Spleen (tissue), 11 donors: ENCODE results near the gene TMEM164. TPM values are rescaled to one million over a fixed set of nuclear protein-coding genes. Genes with fewer than 3 reads are reported as not detected.

ENCODE experiments used
- DNase-seq: peaks from one replicate; pipeline ENCODE4 v3.0.0-alpha.2; 2020
- H3K27ac ChIP-seq, 8 donors: fragments of 200-600 bp; sonication (generic) in 7 of 8; 1 replicate in 4 of 8; 2 replicates in 4 of 8; pipeline versions ENCODE4 v1.5.0 to v1.8.0; 2016 to 2021; ENCODE audit warnings: inconsistent platforms in 4 of 8, mild to moderate bottlenecking in 4 of 8, moderate library complexity in 1 of 8
- H3K27me3 ChIP-seq, 7 donors: fragments of 200-600 bp; sonication (generic) in 6 of 7; replicated peaks in 1 of 7; 1 replicate in 4 of 7; 2 replicates in 3 of 7; pipeline versions ENCODE4 v1.5.0 to v1.8.0; 2016 to 2021; ENCODE audit warnings: inconsistent platforms in 3 of 7, mild to moderate bottlenecking in 1 of 7
- H3K36me3 ChIP-seq, 6 donors: fragments of 200-600 bp; sonication (generic) in 5 of 6; 1 replicate in 4 of 6; 2 replicates in 2 of 6; pipeline versions ENCODE4 v1.5.0 to v1.8.0; 2016 to 2021; ENCODE audit warnings: inconsistent platforms in 2 of 6
- H3K4me1 ChIP-seq, 6 donors: fragments of 200-600 bp; sonication (generic) in 5 of 6; 1 replicate in 3 of 6; 2 replicates in 3 of 6; pipeline versions ENCODE4 v1.5.0 to v1.8.0; 2016 to 2021; ENCODE audit warnings: inconsistent platforms in 3 of 6
- H3K4me3 ChIP-seq, 8 donors: fragments of 200-600 bp; sonication (generic) in 7 of 8; 1 replicate in 4 of 8; 2 replicates in 4 of 8; pipeline versions ENCODE4 v1.5.0 to v1.8.0; 2016 to 2021; ENCODE audit warnings: inconsistent platforms in 4 of 8, mild to moderate bottlenecking in 4 of 8, moderate library complexity in 2 of 8
- H3K9me3 ChIP-seq, 8 donors: fragments of 200-600 bp; sonication (generic) in 7 of 8; 1 replicate in 4 of 8; 2 replicates in 4 of 8; pipeline versions ENCODE4 v1.5.0 to v1.8.0; 2016 to 2021; ENCODE audit warnings: inconsistent platforms in 4 of 8
- POLR2A ChIP-seq, 3 donors: fragments of 450-650 bp; IDR thresholded peaks; one replicate each; pipeline ENCODE4 v1.5.1; 2017; ENCODE audit warnings: antibody characterized with exemption in 3 of 3, mild to moderate bottlenecking in 1 of 3
- POLR2AphosphoS5 ChIP-seq, 3 donors: sonication (generic); formaldehyde crosslinking; IDR thresholded peaks; one replicate each; pipeline ENCODE4 v1.5.1; 2017; ENCODE audit warnings: antibody characterized with exemption in 3 of 3
- WGBS, 5 donors: extraction: QIAGEN DNeasy Blood & Tissue Kit in 3 of 5; methylation state at CpG; one replicate each; pipeline versions ENCODE4 v1.1.5 to v1.1.7; 2013 to 2018; 5-methylcytosine and 5-hydroxymethylcytosine counted together
- intact Hi-C: fragments of 100-400 bp; cut with DNase I; formaldehyde crosslinking; loops from one replicate; pipeline ENCODE4 v1.15.0; 2023; ENCODE audit warnings: low total_unique reads
- polyA plus RNA-seq, 3 donors: library from polyadenylated mRNA; stranded (reverse); fragments of 200-250 nt; gene quantifications; one replicate each; pipeline ENCODE4 v1.2.1, GENCODE V29; 2013
- total RNA-seq, 7 donors: library from RNA; depleted of rRNA in 3 of 7; stranded (reverse); fragments of >200 nt in 3 of 7; fragmentation: NEBNext Ultra II Directional in 4 of 7; extraction: Animal tissue kit (Norgen Biotek cat#: 25700) in 4 of 7; gene quantifications; one replicate each; pipeline versions ENCODE4 v1.1.0 to v1.2.1, GENCODE V29; 2016 to 2021
- TF ChIP-seq, protein P1 (sequence below), 11 experiments: fragments of 200-600 bp in 7 of 11; fragments of 450-650 bp in 4 of 11; sonication (generic) in 4 of 11; IDR thresholded peaks in 8 of 11; conservative IDR thresholded peaks in 3 of 11; 1 replicate in 7 of 11; 2 replicates in 4 of 11; pipeline versions ENCODE4 v1.4.0 to v1.8.0; 2016 to 2021; ENCODE audit warnings: antibody characterized with exemption in 11 of 11, inconsistent platforms in 4 of 11, mild to moderate bottlenecking in 1 of 11
- donor health status: healthy with polysubstance abuse.
- donor health status: DM: no; HTN: no; CAD: no; lungs with moderate emphysema.
- donor health status: DM: no; HTN: no; CAD: no.
- donor health status: Bipolar disorder and iron deficiency.
- donor health status: healthy.
- donor health status: DM: no; HTN: no; CAD: no.
- donor health status: DM: yes; HTN: yes; CAD: no.

TMEM164 gene
- total and polyA plus RNA-seq, 10 donors = 3.9 to 29.7 (median 24.3) TPM

DNA sequence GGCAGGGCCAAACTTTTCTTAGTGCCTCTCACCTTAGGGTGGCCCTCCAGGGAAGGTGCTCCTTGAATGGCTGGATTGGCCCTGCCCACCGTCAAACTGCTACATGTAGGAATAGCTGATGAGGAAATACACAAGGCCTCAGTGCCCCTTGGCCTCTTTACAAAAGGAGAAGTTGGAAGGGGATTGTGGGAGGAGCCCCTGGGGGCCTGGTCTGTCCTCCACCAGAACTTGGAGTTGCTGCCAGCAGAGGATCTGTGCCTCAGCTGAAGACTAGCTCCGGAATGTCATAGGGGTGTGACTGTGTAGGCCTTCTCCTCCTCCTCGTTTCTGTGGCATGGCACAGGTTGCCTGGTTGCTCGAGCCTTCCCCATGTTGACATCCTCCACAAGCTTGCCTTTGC lies 172.2 kb downstream of the TMEM164 start:
- peak; percentile 45 for DNase-seq
- H3K27ac ChIP-seq = no peak overlapping the region

DNA sequence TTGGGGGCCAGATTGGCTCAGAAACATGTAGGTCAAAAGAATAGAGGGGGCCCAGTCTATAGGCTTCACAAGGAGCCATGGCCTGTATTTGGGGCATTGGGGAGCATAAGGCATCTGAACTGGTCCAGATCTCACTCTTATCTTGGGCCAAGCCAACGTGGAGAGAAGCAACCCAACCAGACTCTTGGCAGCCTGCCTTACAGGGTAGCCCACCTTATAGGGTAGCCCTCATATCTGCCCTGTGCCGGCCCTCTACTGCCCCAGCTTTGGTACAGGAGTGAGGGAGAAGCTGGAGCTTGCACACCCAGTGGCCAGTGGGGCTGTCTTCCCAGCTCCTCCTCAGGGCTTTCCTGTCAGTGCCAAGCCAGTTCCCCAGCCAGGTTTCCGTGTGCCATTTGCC lies 172.8 kb downstream of the TMEM164 start:
- intact Hi-C loops = no loop called here
- H3K4me1 ChIP-seq = peaks cover 0 to 4% (median 0%) of the 10 kb centered on the region in 6 donors
- WGBS, 5 donors = 50 to 94% (median 76%) methylated on average over 2 to 3 of the region's 3 CpGs
- peaks cover 0 to 5% (median 0%) of the 10 kb centered on the region in 7 donors for H3K27me3 ChIP-seq
- no peak overlapping the region for H3K4me3 ChIP-seq
- peak; percentile 64 for DNase-seq
- no peak overlapping the region for H3K27ac ChIP-seq
- TF ChIP-seq POLR2AphosphoS5 (IDR thresholded peaks at IDR 0.05) = no peak
- TF ChIP-seq, protein P1, sequence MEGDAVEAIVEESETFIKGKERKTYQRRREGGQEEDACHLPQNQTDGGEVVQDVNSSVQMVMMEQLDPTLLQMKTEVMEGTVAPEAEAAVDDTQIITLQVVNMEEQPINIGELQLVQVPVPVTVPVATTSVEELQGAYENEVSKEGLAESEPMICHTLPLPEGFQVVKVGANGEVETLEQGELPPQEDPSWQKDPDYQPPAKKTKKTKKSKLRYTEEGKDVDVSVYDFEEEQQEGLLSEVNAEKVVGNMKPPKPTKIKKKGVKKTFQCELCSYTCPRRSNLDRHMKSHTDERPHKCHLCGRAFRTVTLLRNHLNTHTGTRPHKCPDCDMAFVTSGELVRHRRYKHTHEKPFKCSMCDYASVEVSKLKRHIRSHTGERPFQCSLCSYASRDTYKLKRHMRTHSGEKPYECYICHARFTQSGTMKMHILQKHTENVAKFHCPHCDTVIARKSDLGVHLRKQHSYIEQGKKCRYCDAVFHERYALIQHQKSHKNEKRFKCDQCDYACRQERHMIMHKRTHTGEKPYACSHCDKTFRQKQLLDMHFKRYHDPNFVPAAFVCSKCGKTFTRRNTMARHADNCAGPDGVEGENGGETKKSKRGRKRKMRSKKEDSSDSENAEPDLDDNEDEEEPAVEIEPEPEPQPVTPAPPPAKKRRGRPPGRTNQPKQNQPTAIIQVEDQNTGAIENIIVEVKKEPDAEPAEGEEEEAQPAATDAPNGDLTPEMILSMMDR (IDR thresholded peaks at IDR 0.05 in 8 of 11, conservative IDR thresholded peaks at IDR 0.05 in 3 of 11) = no peak
- peaks cover 0 to 36% (median 0%) of the 10 kb centered on the region in 6 donors for H3K36me3 ChIP-seq
- no peaks in the 10 kb centered on the region for H3K9me3 ChIP-seq

More for the DNA sequence above, 172.2 kb downstream of the TMEM164 start:
- Histone ChIP-seq H3K27me3 (peaks cover 0 to 4% (median 0%) of the 10 kb centered on the region in 7 donors), H3K36me3 (peaks cover 0 to 36% (median 0%) of the 10 kb centered on the region in 6 donors), H3K4me3 (no peak overlapping the region), H3K9me3 (no peaks in the 10 kb centered on the region), H3K4me1 (peaks cover 0 to 4% (median 0%) of the 10 kb centered on the region in 6 donors)
- 56 to 78% (median 71%) methylated on average over 3 to 4 of the region's 4 CpGs for WGBS, 5 donors
- intact Hi-C loops = no loop called here
- TF ChIP-seq, protein P1 (IDR thresholded peaks at IDR 0.05 in 8 of 11, conservative IDR thresholded peaks at IDR 0.05 in 3 of 11) = no peak
- TF ChIP-seq POLR2A (IDR thresholded peaks at IDR 0.05) = no peak
- TF ChIP-seq POLR2AphosphoS5 (IDR thresholded peaks at IDR 0.05) = no peak

DNA sequence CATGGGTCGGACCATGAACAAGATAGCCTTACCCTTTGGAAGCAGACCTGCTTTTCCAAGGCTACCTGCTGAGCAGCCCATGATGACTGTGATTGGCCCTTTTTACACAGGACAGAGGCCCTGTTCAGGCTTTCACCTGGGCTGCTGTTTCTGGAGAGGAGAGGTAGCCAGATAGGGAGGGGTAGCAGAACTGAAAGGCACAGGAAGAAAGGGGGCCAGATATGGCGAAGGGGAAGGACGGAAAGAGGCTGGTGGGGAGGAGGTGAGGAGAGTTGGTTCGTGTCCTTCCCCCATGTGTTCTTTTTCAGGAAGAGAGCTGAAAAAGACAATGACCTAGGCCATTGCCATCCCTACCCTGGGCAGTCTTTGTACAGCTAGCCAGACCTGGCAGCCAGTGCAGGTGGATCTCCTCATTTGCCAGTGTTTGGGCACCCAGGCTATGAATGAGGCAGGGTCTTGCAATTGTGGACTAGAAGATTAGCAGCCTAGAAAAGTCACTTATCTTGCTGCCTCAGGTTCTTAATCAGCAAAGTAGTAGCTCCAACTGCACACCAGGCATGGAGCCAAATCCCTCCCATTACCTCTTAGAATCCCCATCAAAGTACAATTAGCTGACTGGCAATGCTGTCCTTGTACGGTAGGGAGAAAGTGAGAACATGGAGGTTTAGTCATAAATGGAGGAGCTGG lies 175.4 kb downstream of the TMEM164 start:
- H3K27ac ChIP-seq = no peak overlapping the region
- no peak for TF ChIP-seq POLR2AphosphoS5 (IDR thresholded peaks at IDR 0.05)
- TF ChIP-seq, protein P1 (IDR thresholded peaks at IDR 0.05 in 8 of 11, conservative IDR thresholded peaks at IDR 0.05 in 3 of 11) = no peak
- no peak for TF ChIP-seq POLR2A (IDR thresholded peaks at IDR 0.05)
- no peaks in the 10 kb centered on the region for H3K9me3 ChIP-seq
- H3K4me3 ChIP-seq = no peak overlapping the region
- 54 to 87% (median 68%) methylated on average over 5 of the region's 5 CpGs for WGBS, 5 donors
- peaks cover 0 to 16% (median 0%) of the 10 kb centered on the region in 6 donors for H3K36me3 ChIP-seq
- intact Hi-C loops = no loop called here
- peaks cover 0 to 5% (median 0%) of the 10 kb centered on the region in 7 donors for H3K27me3 ChIP-seq
- peak; percentile 51 for DNase-seq
- peaks cover 0 to 9% (median 0%) of the 10 kb centered on the region in 6 donors for H3K4me1 ChIP-seq

DNA sequence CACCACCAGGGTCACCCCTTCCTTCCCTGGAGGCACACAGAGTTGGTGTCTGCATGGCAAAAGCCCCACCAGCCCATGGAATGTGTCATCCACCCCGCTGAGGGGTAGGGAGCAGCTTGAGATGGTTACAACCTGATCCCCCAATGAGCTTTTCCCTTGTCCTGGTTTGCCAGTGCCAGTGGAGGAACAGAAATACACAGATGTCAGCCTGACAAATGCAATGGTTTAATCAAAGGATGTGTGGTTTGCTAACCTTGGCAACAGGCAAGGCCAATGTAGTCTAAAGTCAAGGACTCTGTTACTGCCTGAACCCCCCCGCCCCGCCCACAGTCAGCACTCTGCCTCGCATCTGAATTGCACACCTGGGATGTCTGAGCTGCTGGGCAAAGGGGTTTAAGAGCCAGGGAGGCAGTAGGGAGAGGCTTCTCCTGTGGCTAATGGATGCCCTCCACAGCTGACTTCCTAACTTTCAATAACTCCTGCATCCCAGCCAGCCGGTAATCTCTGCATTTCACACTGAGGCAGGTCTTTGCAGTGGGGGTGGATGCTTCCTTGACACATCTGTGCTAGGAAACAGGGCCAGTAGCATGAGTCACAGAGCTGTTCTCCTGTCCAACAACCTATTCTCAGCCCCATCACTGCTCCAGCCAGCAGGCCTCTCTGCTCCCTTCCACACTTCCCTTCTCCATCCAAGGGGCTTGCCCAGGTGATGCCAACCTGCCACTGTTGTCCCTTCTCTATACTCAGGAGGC lies 177.4 kb downstream of the TMEM164 start:
- Histone ChIP-seq H3K4me1 (peaks cover 0 to 9% (median 0%) of the 10 kb centered on the region in 6 donors), H3K27ac (peak overlapping the region in 3 of 8 donors; percentile 11 to 31 (median 28)), H3K9me3 (no peaks in the 10 kb centered on the region), H3K4me3 (no peak overlapping the region), H3K27me3 (peaks cover 0 to 5% (median 0%) of the 10 kb centered on the region in 7 donors), H3K36me3 (peaks cover 0 to 10% (median 0%) of the 10 kb centered on the region in 6 donors)
- no peak for TF ChIP-seq POLR2A (IDR thresholded peaks at IDR 0.05)
- TF ChIP-seq, protein P1 (IDR thresholded peaks at IDR 0.05 in 8 of 11, conservative IDR thresholded peaks at IDR 0.05 in 3 of 11) = no peak
- no peak for TF ChIP-seq POLR2AphosphoS5 (IDR thresholded peaks at IDR 0.05)
- no peak for DNase-seq
- intact Hi-C loops = no loop called here
- WGBS, 5 donors = 62 to 84% (median 67%) methylated on average over 5 of the region's 5 CpGs
